SK-N-MC (cell line): ENCODE results near the gene SETD1A.

Experiments used
- EZH2 ChIP-seq: fragments of 200-600 bp; sonication (generic); IDR thresholded peaks from one replicate; pipeline ENCODE4 v1.6.1; 2017; ENCODE audit warnings: antibody characterized with exemption
- FOXP2 ChIP-seq: optimal IDR thresholded peaks from 2 replicates; pipeline ENCODE3; 2011; ENCODE audit warnings: mild to moderate bottlenecking, moderate library complexity; ENCODE audit not compliant: insufficient read depth; ENCODE audit errors: extremely low read length, control extremely low read depth
- POLR2AphosphoS5 ChIP-seq: IDR thresholded peaks from 2 replicates; pipeline ENCODE4 v1.6.1; 2012; ENCODE audit warnings: mild to moderate bottlenecking, low read depth, low read length, borderline replicate concordance

- TF ChIP-seq EZH2 (no peak), POLR2AphosphoS5 (no peak), FOXP2 (no peak)
These were observed 48.5 kb downstream of the SETD1A start for GRCh38 chr16:31006086-31006385.
